Small intestine (tissue), 7 donors: ENCODE measurements around the gene MRGPRX4. TPM values are rescaled to one million over a fixed set of nuclear protein-coding genes. Genes with fewer than 3 reads are reported as not detected.
"Not testable (repeated sequence)": the region's sequence is repeated elsewhere in the genome, so short reads cannot be mapped to it uniquely, and the experiment has no call there.

Experiments
- DNase-seq, 2 donors: peaks; one replicate each; pipeline versions ENCODE4 v3.0.0 to v3.0.0-alpha.2; 2013
- FAIRE-seq: peaks from 2 replicates; lab custom pipeline; 2012; peaks lifted over from hg19 to GRCh38; lab: Jason Lieb, UNC
- H3K27ac ChIP-seq, 3 donors: one replicate each; pipeline ENCODE4 v1.5.1; 2013; ENCODE audit warnings: low read length in 2 of 3, mild to moderate bottlenecking in 2 of 3, control low read depth in 1 of 3, inconsistent platforms in 1 of 3, low read depth in 1 of 3, moderate library complexity in 1 of 3
- H3K27me3 ChIP-seq, 3 donors: one replicate each; pipeline ENCODE4 v1.6.1; 2013; ENCODE audit warnings: low read length in 3 of 3, inconsistent platforms in 1 of 3; ENCODE audit not compliant: control insufficient read depth in 3 of 3, insufficient read depth in 3 of 3
- H3K36me3 ChIP-seq, 3 donors: one replicate each; pipeline ENCODE4 v1.6.1; 2013; ENCODE audit warnings: low read length in 3 of 3, inconsistent platforms in 1 of 3, low read depth in 1 of 3, mild to moderate bottlenecking in 1 of 3, moderate library complexity in 1 of 3; ENCODE audit not compliant: control insufficient read depth in 3 of 3, insufficient read depth in 2 of 3
- H3K4me1 ChIP-seq, 3 donors: one replicate each; pipeline ENCODE4 v1.6.1; 2013; ENCODE audit warnings: low read length in 2 of 3, inconsistent platforms in 1 of 3, low read depth in 1 of 3, mild to moderate bottlenecking in 1 of 3, moderate library complexity in 1 of 3; ENCODE audit not compliant: control insufficient read depth in 3 of 3, insufficient read depth in 2 of 3
- H3K4me3 ChIP-seq, 3 donors: one replicate each; pipeline ENCODE4 v1.5.1; 2013; ENCODE audit warnings: low read length in 3 of 3, control low read depth in 1 of 3, inconsistent platforms in 1 of 3, low read depth in 1 of 3, mild to moderate bottlenecking in 1 of 3, moderate library complexity in 1 of 3
- H3K9me3 ChIP-seq, 2 donors: one replicate each; pipeline ENCODE4 v1.6.1; 2013; ENCODE audit warnings: low read depth in 1 of 2, low read length in 1 of 2; ENCODE audit not compliant: control insufficient read depth in 2 of 2, insufficient read depth in 1 of 2
- whole genome bisulfite sequencing, 3 donors: extraction: QIAGEN DNeasy Blood & Tissue Kit; methylation state at CpG; one replicate each; pipeline ENCODE4 v1.1.7; 2013; 5-methylcytosine and 5-hydroxymethylcytosine counted together
- polyA plus RNA-seq, 4 donors: library from polyadenylated mRNA; stranded (reverse) in 3 of 4; unstranded in 1 of 4; fragments of 200-250 nt in 3 of 4; fragments of 120-200 nt in 1 of 4; gene quantifications; one replicate each; pipeline versions ENCODE4 v1.2.1 to v1.2.3, GENCODE V29; 2013
- donor health status: healthy with polysubstance abuse.
- donor health status: control.
- donor health status: control.
- donor health status: Bipolar disorder and iron deficiency.
- donor health status: healthy.

Gene MRGPRX4
- polyA plus RNA-seq, 4 donors, result not detected

- DNase-seq (no peak), FAIRE-seq (no peak)
- no peaks in the 10 kb centered on the region for H3K9me3 ChIP-seq
- 41 to 56% (median 43%) methylated on average over 3 of the region's 3 CpGs for WGBS, 3 donors
- H3K4me3 ChIP-seq, result no peak overlapping the region
- no peaks in the 10 kb centered on the region for H3K4me1 ChIP-seq
- no peaks in the 10 kb centered on the region for H3K36me3 ChIP-seq
- H3K27ac ChIP-seq, result no peak overlapping the region
- peaks cover 0 to 6% (median 3%) of the 10 kb centered on the region in 3 donors for H3K27me3 ChIP-seq
These were observed 26.8 kb upstream of the MRGPRX4 start for GRCh38 chr11:18145837-18146236.

GRCh38 chr11:18151581-18151980 is 21.1 kb upstream of the MRGPRX4 start:
- FAIRE-seq, result no peak
- WGBS, 3 donors, result 77 to 85% (median 79%) methylated on average over 3 of the region's 3 CpGs

GRCh38 chr11:18168372-18168771 is 4.3 kb upstream of the MRGPRX4 start:
- Histone ChIP-seq H3K36me3 (no peaks in the 10 kb centered on the region), H3K4me3 (no peak overlapping the region), H3K27ac (no peak overlapping the region), H3K9me3 (no peaks in the 10 kb centered on the region), H3K4me1 (no peaks in the 10 kb centered on the region), H3K27me3 (no peaks in the 10 kb centered on the region)
- no peak for DNase-seq
- no peak for FAIRE-seq
- 32 to 47% (median 46%) methylated on average over 1 of the region's 1 CpG for WGBS, 3 donors

More at GRCh38 chr11:18151581-18151980, 21.1 kb upstream of the MRGPRX4 start:
- DNase-seq, result no peak
- Histone ChIP-seq H3K9me3 (no peaks in the 10 kb centered on the region), H3K36me3 (no peaks in the 10 kb centered on the region), H3K27me3 (peaks cover 0 to 4% (median 3%) of the 10 kb centered on the region in 3 donors), H3K4me1 (no peaks in the 10 kb centered on the region), H3K27ac (no peak overlapping the region), H3K4me3 (no peak overlapping the region)

GRCh38 chr11:18171377-18172000 is 1.1 kb upstream of the MRGPRX4 start:
- H3K27ac ChIP-seq, result no peak overlapping the region
- H3K4me1 ChIP-seq, result no peaks in the 10 kb centered on the region
- DNase-seq (peak in 1 of 2 donors; percentile 14), FAIRE-seq (no peak)
- H3K4me3 ChIP-seq, result no peak overlapping the region
- no peaks in the 10 kb centered on the region for H3K9me3 ChIP-seq
- peaks cover 0 to 4% (median 0%) of the 10 kb centered on the region in 3 donors for H3K27me3 ChIP-seq
- WGBS, 3 donors, result 51 to 73% (median 62%) methylated on average over 4 of the region's 4 CpGs
- H3K36me3 ChIP-seq, result no peaks in the 10 kb centered on the region

GRCh38 chr11:18173225-18173866 is 709 bp downstream of the MRGPRX4 start:
- no peaks in the 10 kb centered on the region for H3K4me1 ChIP-seq

GRCh38 chr11:18188796-18189195 is 16.2 kb downstream of the MRGPRX4 start:
- H3K4me1 ChIP-seq, result no peaks in the 10 kb centered on the region
- 93% methylated on average over 24 of the region's 24 CpGs for whole genome bisulfite sequencing, 3 donors
- no peaks in the 10 kb centered on the region for H3K36me3 ChIP-seq
- no peak overlapping the region for H3K4me3 ChIP-seq
- FAIRE-seq, result no peak
- H3K27ac ChIP-seq, result no peak overlapping the region
- no peaks in the 10 kb centered on the region for H3K27me3 ChIP-seq
- H3K9me3 ChIP-seq, result no peaks in the 10 kb centered on the region
- DNase-seq, result no peak

More at GRCh38 chr11:18173225-18173866, 709 bp downstream of the MRGPRX4 start:
- DNase-seq, result no peak
- Histone ChIP-seq H3K27me3 (peaks cover 0 to 5% (median 4%) of the 10 kb centered on the region in 3 donors), H3K36me3 (no peaks in the 10 kb centered on the region), H3K9me3 (no peaks in the 10 kb centered on the region), H3K27ac (no peak overlapping the region), H3K4me3 (no peak overlapping the region)
- FAIRE-seq, result no peak
- WGBS, 3 donors, result 83 to 87% (median 84%) methylated on average over 28 of the region's 28 CpGs

GRCh38 chr11:18189476-18190245 is 17.0 kb downstream of the MRGPRX4 start:
- 90 to 92% (median 90%) methylated on average over 34 of the region's 34 CpGs for WGBS, 3 donors
- not testable (repeated sequence) for H3K9me3 ChIP-seq, DNase-seq, H3K27me3 ChIP-seq, H3K36me3 ChIP-seq, H3K4me1 ChIP-seq, FAIRE-seq, H3K4me3 ChIP-seq, H3K27ac ChIP-seq

GRCh38 chr11:18191376-18191775 is 18.7 kb downstream of the MRGPRX4 start:
- Histone ChIP-seq H3K36me3 (no peaks in the 10 kb centered on the region), H3K27me3 (peaks cover 0 to 7% (median 0%) of the 10 kb centered on the region in 3 donors), H3K4me3 (no peak overlapping the region), H3K4me1 (no peaks in the 10 kb centered on the region), H3K9me3 (no peaks in the 10 kb centered on the region), H3K27ac (no peak overlapping the region)
- FAIRE-seq (no peak), DNase-seq (no peak)
- WGBS, 3 donors, result 86 to 96% (median 87%) methylated on average over 3 of the region's 3 CpGs
